ENCODE results near the gene NDST4.
"Not testable (repeated sequence)": the region's sequence is repeated elsewhere in the genome, so short reads cannot be mapped to it uniquely, and the experiment has no call there.

NDST4 gene

DNA sequence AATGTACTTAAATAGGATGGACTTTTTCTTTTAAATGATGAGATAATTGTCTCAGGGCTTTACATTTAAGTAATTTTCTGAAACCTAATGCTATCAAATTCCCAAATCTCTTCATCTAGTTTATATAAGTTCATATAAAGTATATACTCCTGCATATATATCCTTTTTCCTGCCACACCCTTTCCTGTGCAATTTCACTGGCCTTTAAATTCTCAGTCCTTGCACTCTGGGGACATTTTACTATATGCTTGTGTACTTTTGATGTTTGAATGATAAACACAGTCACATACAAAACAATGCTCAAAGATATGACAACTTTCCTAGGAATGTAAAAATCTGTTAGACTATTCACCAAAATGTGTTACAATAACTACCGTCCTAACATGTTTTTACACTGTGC, 60.1 kb downstream of the NDST4 start:
- no peak for DNase-seq

DNA sequence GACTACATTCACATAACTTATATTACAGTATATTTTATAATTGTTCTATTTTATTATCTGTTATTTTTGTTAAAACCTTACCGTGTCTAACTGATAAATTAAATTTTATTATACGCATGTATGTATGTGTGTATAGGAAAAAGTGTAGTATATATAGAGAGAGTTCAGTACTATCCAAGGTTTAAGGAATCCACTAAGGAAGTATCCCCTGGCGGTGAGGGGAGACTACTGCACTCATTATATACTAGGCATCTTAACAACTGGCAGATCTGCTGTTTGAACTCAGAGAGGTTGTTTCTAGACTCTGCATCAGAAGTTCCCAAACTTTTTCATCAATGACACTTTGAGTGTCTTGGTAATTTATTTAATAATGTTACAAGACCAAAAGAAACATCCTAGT, 70.9 kb downstream of the NDST4 start:
- no peak for DNase-seq

GRCh38 chr4:115030281-115030680, 83.1 kb downstream of the NDST4 start:
- DNase-seq, result no peak

DNA sequence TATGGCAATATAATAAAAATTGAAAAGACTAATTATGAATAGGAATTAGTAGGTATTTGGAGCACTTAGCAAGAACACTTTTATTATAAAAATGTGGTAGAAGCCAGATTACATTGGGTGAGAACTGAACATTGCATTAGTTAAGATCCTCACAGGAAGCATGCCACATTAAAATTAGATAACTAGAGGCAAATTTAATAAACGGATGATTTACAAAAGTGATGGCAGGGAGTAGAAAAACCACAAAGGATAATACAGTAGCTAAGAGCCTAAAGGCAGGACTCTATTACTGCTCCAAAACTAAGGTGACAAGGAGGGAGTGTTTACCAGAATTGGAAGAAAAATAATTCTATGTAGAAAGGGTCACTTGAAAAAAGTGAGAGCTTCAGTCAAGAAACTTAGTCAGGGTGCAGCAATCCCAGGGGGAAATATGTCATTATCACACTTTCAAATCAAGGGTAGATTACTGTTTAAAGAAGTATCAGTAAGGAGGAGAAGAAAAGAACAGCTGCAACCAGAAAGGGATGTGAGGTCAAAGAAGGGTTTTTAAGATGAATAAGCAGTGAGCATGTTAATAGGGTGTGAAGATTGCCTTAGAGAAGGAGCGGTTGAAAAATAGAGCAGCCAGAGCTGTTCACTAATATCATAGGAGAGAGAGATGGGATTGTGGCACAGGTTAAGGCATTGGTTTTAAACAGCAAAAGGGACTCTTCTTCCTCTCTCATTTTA, 84.6 kb downstream of the NDST4 start:
- DNase-seq, result no peak

DNA sequence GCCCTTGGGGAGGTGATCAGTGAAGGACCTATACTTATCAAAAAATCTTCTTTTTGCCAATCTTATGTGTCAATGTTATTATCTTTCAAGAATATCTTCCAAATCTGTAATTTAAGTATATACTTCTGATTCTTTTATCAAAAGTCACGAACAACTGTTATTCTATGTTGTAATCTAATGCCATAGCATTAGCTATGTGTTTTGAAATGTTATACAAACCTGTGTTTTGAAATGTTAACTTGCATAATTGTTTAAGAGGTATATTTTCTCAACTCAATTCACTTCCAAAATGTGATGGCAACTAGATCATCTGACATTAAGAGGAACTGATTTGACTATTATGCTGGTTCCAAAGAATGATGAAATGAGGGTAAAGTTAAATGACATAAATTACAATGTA, 113.5 kb downstream of the NDST4 start:
- no peak for DNase-seq

DNA sequence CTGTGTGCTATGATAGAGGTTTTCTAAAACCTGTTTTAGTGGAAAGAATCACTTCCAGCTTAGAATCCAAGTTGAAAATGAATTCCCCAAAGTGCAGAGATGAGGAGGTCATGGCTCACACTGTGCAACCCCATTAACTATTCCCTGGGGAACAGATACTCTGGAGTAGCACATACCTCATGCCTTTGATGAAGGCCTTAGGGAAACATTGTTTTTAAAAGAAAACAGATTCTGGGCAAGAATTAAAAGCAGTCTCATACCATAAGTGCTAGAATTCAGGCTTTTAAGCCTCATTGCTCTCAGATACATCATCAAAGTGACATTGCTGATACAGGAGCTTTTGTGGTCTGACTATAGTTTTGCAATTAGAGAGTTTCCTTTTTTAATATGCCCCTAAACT, 115.1 kb downstream of the NDST4 start:
- no peak for DNase-seq

DNA sequence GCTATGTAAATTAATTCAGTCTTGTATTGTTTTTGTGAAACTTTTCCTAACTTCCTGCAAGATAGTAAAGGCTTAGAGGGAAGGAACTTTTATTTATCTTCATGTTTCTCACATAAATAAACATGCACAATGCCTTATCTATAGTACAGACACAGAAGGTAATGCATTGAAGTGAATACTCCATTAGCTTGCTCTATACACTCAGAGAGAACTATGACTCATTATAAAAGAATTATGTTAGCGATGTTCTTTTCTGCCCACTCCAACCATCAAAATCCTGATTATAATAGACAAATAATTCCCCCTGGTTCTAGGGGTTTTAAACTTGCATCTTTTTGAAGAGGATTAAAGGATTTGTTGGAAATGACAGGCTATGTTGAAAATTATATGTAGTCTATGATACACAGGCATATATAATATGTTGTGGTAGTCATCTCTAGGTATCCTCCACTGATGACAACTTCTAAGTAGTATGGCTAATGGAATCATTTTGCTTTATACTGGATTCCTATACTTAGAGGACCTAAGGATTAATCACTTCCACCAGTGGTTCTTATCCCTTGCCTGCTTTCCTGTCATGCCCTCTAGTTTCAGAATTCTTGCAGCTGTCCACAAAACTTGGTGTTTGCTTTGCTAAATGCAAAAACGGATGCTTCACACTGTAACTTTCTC, 115.7 kb downstream of the NDST4 start:
- no peak for DNase-seq

DNA sequence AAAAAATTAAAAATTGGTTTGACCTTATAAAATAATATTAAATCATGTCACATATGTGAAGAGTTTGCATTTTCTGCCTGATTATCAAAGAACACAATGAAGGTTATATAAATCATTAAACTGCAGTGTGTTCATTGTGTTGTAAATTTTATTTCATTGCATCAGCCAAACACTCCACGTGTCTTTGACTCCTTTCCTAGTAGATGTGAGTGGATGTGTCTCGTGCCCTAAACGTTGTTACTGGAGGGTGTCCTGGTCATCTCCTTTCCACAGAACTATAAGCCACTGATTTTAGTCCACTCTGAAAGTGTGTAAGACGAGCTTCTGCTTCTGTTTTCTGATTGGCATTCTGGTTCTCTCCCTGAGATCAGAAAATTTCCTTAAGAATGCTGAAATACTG, 127.3 kb downstream of the NDST4 start:
- DNase-seq, result no peak

DNA sequence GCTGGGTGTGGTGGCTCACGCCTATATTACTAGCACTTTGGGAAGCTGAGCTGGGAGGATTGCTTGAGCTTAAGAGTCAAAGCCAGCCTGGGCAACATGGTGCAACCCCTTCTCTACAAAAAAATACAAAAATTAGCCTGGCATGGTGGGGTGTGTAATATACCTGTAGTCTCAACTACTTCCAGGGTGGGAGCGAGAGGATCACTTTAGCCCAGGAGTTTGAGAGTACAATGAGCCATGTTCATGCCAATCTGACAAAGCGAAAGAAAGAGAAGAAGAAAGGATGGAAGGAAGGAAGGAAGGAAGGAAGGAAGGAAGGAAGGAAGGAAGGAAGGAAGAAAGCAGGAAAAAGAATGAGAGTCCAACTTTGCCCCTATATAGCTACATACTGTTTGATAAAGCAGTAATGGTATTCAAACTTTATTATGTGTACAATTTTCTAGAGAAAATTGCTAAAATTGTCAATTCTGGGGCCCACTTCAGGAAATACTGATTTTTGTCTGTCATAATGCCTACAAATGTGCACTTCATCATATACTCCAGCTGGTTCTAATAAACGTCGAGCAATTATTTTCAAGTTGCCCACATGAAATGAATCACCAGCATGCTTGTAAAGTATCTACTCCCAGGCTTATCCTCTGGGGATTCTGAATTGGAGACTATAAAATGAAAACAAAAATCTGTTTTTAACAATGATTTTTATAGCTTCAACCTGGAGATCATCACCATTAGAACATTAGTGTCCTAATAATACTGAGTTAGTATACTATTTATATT, 132.3 kb downstream of the NDST4 start:
- DNase-seq, result no peak

DNA sequence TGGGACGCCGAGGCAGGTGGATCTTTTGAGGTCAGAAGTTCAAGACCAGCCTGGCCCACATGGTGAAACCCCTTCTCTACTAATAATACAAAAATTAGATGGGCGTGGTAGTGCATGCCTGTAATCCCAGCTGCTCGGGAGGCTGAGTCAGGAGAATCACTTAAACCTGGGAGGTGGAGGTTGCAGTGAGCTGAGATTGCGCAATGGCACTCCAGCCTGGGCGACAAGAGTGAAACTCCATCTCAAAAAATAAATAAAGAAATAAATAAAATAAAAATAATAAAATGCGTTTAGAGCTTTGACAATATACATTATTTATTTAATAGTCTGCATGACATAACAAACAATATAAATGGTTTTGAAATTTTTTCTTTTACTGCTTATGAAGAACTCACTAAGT, 133.0 kb downstream of the NDST4 start:
- DNase-seq, result not testable (repeated sequence)

GRCh38 chr4:114976901-114977300, 136.5 kb downstream of the NDST4 start:
- DNase-seq, result no peak

- no peak for DNase-seq
Observed at GRCh38 chr4:114964026-114964425, 149.4 kb downstream of the NDST4 start.

- no peak for DNase-seq
Observed at GRCh38 chr4:114945616-114946015, 167.8 kb downstream of the NDST4 start.

DNA sequence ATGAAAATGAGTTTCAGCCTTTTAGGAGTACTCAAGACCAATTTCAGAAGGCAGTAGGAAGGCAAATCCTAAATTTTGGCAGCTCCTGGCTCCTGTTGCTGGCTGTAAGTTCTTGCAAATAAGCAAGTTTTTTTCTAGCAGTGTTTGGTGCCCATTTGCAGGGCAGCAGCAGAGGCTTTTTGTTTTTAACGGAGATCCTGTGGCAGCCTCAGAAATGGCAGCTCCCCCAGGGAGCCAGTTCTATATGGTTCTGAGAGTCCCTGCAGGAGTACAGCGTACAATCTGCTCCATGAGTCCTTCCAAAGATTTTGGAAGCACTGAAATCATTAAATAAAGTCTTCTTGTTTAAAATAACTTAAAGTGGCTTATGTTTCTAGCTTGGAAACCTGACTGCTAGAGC, 171.9 kb downstream of the NDST4 start:
- DNase-seq, result no peak

DNA sequence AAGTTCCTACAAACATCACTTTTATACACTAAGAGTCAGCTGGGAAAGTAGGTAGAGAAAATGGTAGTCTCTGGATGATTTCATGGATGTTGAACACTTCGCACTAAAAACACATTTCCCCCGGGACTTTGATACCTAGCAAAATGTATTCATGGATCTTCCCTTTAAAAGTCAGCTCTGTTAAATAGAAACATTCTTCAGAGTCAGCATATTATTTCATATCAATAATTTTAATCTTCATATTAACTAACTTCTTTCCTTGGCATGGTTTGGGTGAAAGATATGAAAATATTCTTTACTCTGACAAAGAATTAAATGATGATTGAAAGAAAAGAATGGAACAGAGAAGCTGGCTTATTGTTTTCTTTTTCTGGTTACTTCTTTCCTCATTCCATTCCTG, 185.5 kb downstream of the NDST4 start:
- no peak for DNase-seq

DNA sequence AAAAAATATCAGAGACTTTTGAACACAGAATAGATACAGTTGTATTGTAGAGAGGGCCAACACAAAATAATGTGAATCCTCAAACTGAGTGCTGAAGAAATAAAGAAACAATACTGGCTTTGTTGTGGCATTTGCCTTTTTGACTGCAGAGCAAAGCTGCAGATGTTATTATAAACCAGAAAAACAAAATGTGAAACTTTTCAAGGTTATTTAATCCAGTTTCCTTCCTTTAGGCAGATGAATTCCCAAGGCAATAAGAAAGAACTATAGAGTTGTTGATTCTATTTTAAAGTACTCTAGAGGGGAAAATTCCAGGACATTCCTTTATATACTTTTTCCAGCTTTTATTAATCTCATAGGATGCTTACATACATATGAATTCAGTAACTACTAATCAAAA, 186.8 kb downstream of the NDST4 start:
- no peak for DNase-seq

- DNase-seq, result no peak
Observed at GRCh38 chr4:114924311-114924710, 189.1 kb downstream of the NDST4 start.

DNA sequence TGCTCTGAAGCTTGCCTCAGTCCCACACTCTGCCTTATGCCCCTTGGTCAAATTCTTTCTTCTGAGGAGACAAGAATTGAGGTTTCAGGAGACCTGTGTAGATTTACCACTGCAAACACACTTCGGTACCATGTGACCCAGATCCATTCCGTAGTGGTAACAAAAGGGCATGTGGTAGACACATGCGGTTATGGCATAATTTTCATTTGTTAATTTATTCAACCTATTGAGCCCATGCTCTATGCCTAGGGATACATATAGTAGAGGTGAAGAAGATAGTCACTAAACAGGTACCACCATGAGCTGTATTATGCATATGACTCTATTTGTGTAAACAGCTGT, 190.9 kb downstream of the NDST4 start:
- no peak for DNase-seq

DNA sequence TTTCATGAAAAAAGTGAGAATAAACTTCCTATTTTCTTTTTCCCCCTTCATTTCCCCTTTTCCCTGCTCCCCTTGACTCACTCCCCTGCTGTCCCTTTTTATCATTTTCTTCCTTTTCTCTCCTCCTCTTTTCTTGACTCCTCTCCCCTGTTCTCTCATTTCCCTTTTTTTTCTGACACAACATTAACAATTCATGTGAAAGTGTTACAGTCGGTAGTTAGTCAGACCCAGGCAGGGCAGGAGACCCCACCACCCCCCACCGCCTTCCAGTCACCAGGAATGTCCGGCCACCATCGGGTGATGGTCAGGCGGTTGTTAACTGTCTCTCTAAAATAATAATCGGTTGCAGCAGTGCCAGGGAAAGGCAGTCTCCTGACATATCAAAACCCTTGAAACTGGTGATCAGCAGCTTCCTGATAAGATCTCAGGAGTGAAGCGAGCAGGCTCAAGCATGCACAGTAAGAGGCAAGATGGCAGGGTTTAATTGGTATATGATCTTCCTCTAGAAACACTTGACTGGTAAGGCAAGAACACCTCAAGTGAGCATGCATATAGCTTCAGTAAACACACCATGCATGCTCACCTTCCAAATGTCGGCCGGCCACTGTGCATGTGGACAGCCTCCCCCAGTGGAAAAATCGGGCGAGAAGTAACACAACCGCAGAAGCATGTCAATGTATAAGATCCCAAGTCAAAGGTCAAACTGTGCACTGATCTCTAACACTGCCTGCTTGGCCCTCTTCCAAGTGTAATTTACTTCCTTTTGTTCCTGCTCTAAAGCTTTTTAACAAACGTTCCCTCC, 191.4 kb downstream of the NDST4 start:
- no peak for DNase-seq

GRCh38 chr4:114921191-114921590, 192.2 kb downstream of the NDST4 start:
- DNase-seq, result no peak

- no peak for DNase-seq
Observed at GRCh38 chr4:114911111-114911510, 202.3 kb downstream of the NDST4 start.

DNA sequence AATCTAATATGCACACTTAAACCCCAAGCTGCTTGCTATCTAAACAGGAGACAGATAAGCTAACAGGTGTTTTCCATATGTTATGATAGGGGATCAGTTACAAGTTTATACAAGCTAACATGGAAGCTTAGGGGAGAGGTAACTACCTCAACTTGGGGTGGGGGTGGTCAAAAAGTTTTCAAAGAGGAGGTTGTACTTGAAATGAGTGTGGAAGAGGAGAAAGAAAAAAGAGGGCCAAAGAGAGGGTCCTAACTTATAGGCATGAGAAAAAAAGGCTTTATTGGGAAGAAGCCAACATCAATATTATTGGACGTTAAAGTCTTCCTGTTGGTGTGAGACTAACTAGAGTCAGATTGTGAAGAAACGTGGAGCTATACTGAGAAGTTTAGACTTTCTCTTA, 205.9 kb downstream of the NDST4 start:
- DNase-seq, result no peak

- DNase-seq, result no peak
Observed at GRCh38 chr4:114905017-114905416, 208.4 kb downstream of the NDST4 start.
